GM23248 (cell line): ENCODE results near the gene AFTPH. TPM values are rescaled to one million over a fixed set of nuclear protein-coding genes. Genes with fewer than 3 reads are reported as not detected.
A peak's percentile ranks its signal among the peaks of the same experiment; 100 is the strongest.

Experiments
- DNase-seq: peaks from one replicate; pipeline ENCODE4 v3.0.0-alpha.2; 2015
- H2AFZ ChIP-seq: fragments of 200-600 bp; sonication (generic); 2 replicates; pipeline ENCODE4 v1.6.1; 2016; ENCODE audit warnings: antibody characterized with exemption
- H3F3A ChIP-seq: fragments of 200-600 bp; sonication (generic); 2 replicates; pipeline ENCODE4 v1.6.1; 2016; ENCODE audit warnings: mild to moderate bottlenecking, antibody characterized with exemption, mixed run types; ENCODE audit not compliant: insufficient read depth
- H3K27ac ChIP-seq: fragments of 200-600 bp; sonication (generic); 2 replicates; pipeline ENCODE4 v1.5.1; 2016; ENCODE audit warnings: mild to moderate bottlenecking
- H3K27me3 ChIP-seq: fragments of 200-600 bp; sonication (generic); replicated peaks from 2 replicates; pipeline ENCODE4 v1.6.1; 2016; ENCODE audit warnings: mild to moderate bottlenecking; ENCODE audit not compliant: insufficient read depth
- H3K36me3 ChIP-seq: fragments of 200-600 bp; sonication (generic); 2 replicates; pipeline ENCODE4 v1.6.1; 2016; ENCODE audit warnings: low read depth, mild to moderate bottlenecking
- H3K4me1 ChIP-seq: fragments of 200-600 bp; sonication (generic); 2 replicates; pipeline ENCODE4 v1.6.1; 2016; ENCODE audit warnings: mild to moderate bottlenecking; ENCODE audit not compliant: insufficient read depth
- H3K4me2 ChIP-seq: fragments of 200-600 bp; sonication (generic); one replicate; pipeline ENCODE4 v1.6.1; 2016; ENCODE audit warnings: mild to moderate bottlenecking; ENCODE audit not compliant: unreplicated experiment
- H3K4me3 ChIP-seq: fragments of 200-600 bp; sonication (generic); 2 replicates; pipeline ENCODE4 v1.5.1; 2016; ENCODE audit warnings: mild to moderate bottlenecking
- H3K79me2 ChIP-seq: fragments of 200-600 bp; sonication (generic); 2 replicates; pipeline ENCODE4 v1.6.1; 2016; ENCODE audit warnings: mild to moderate bottlenecking; ENCODE audit not compliant: insufficient read depth
- H3K9ac ChIP-seq: fragments of 200-600 bp; sonication (generic); 2 replicates; pipeline ENCODE4 v1.6.1; 2016; ENCODE audit warnings: mild to moderate bottlenecking
- H3K9me2 ChIP-seq: fragments of 200-600 bp; sonication (generic); 2 replicates; pipeline ENCODE4 v1.6.1; 2016; ENCODE audit warnings: mixed run types, mild to moderate bottlenecking, moderate library complexity; ENCODE audit not compliant: insufficient read depth
- H3K9me3 ChIP-seq: fragments of 200-600 bp; sonication (generic); one replicate; pipeline ENCODE4 v1.6.1; 2017; ENCODE audit warnings: low read depth
- H4K20me1 ChIP-seq: fragments of 200-600 bp; sonication (generic); 2 replicates; pipeline ENCODE4 v1.6.0; 2016; ENCODE audit not compliant: insufficient read depth
- EZH2 ChIP-seq: fragments of 200-600 bp; sonication (generic); IDR thresholded peaks from 2 replicates; pipeline ENCODE4 v1.6.1; 2018; ENCODE audit warnings: antibody characterized with exemption, mild to moderate bottlenecking; ENCODE audit not compliant: insufficient read depth, poor library complexity, severe bottlenecking
- EZH2phosphoT487 ChIP-seq: fragments of 200-600 bp; sonication (generic); IDR thresholded peaks from 2 replicates; pipeline ENCODE4 v1.6.1; 2018; ENCODE audit warnings: antibody characterized with exemption, moderate library complexity, mild to moderate bottlenecking, low read depth; ENCODE audit not compliant: insufficient read depth
- WGBS, 2 experiments: methylation state at CpG; one replicate each; pipeline ENCODE4 v1.1.6; 2015 to 2017; ENCODE audit warnings: low lambda C conversion rate in 2 of 2, low coverage in 1 of 2; ENCODE audit errors: missing lambda C conversion rate in 2 of 2; 5-methylcytosine and 5-hydroxymethylcytosine counted together
- in situ Hi-C: fragments of 300-500 bp; cut with MboI; formaldehyde crosslinking; loops from 2 replicates; pipeline ENCODE4 v1.15.0; 2020
- polyA plus RNA-seq: library from polyadenylated mRNA; unstranded; fragments of >200 nt; fragmentation: Nextera tagmentation; extraction: Ambion mirVana; gene quantifications from 2 replicates; pipeline ENCODE4 v1.2.1, GENCODE V29; 2016
- total RNA-seq: library from RNA; depleted of rRNA; stranded (reverse); fragments of >200 nt; shearing (Covaris generic); gene quantifications from 2 replicates; pipeline ENCODE4 v1.2.3, GENCODE V29; 2014

AFTPH gene
- total and polyA plus RNA-seq, 2 experiments from 2014 or later = 8.8 to 26.2 TPM

- TF ChIP-seq EZH2phosphoT487 = no peak
- TF ChIP-seq EZH2 = no peak
- peaks cover 9% of the 10 kb centered on the region; the same call in 1 of the 2 replicates for H3K36me3 ChIP-seq
- H3K4me2 ChIP-seq = no peak overlapping the region
- H3K9me2 ChIP-seq = no peaks in the 10 kb centered on the region
- H3K79me2 ChIP-seq = peaks cover 29% of the 10 kb centered on the region
- no peaks in the 10 kb centered on the region for H4K20me1 ChIP-seq
- H3K27me3 ChIP-seq = no peaks in the 10 kb centered on the region
- H3F3A ChIP-seq = peaks cover 16% of the 10 kb centered on the region
- H3K9me3 ChIP-seq = no peaks in the 10 kb centered on the region
- H3K27ac ChIP-seq = no peak overlapping the region
- H3K4me1 ChIP-seq = peaks cover 9% of the 10 kb centered on the region
- no peak overlapping the region for H2AFZ ChIP-seq
- H3K4me3 ChIP-seq = no peak overlapping the region
- in situ Hi-C loops = no loop called here
- H3K9ac ChIP-seq = no peak overlapping the region
- DNase-seq = no peak
Measured at GRCh38 chr2:64554117-64554516, 30.0 kb downstream of the AFTPH start.

GRCh38 chr2:64558445-64559081 lies 34.4 kb downstream of the AFTPH start:
- in situ Hi-C loops = no loop called here
- peaks cover 26% of the 10 kb centered on the region; the same call in 1 of the 2 replicates for H3K79me2 ChIP-seq
- no peak overlapping the region for H3K27ac ChIP-seq
- H3K27me3 ChIP-seq = no peaks in the 10 kb centered on the region
- no peaks in the 10 kb centered on the region for H3K9me3 ChIP-seq
- no peaks in the 10 kb centered on the region for H3K9me2 ChIP-seq
- no peak overlapping the region for H3K4me2 ChIP-seq
- H3F3A ChIP-seq = peaks cover 16% of the 10 kb centered on the region
- DNase-seq = no peak
- H4K20me1 ChIP-seq = no peaks in the 10 kb centered on the region
- H2AFZ ChIP-seq = no peak overlapping the region
- TF ChIP-seq EZH2 (no peak), EZH2phosphoT487 (no peak)
- H3K4me3 ChIP-seq = no peak overlapping the region
- no peaks in the 10 kb centered on the region for H3K36me3 ChIP-seq
- peaks cover 9% of the 10 kb centered on the region for H3K4me1 ChIP-seq
- no peak overlapping the region for H3K9ac ChIP-seq
- 81 to 83% methylated on average over 4 of the region's 4 CpGs for WGBS, 2 experiments

GRCh38 chr2:64562148-64562784 lies 38.1 kb downstream of the AFTPH start:
- Histone ChIP-seq H3K27me3 (no peaks in the 10 kb centered on the region), H3F3A (no peaks in the 10 kb centered on the region; the same call in 1 of the 2 replicates), H2AFZ (no peak overlapping the region), H3K9me3 (no peaks in the 10 kb centered on the region), H3K36me3 (no peaks in the 10 kb centered on the region), H3K4me1 (no peaks in the 10 kb centered on the region), H3K9me2 (no peaks in the 10 kb centered on the region), H3K9ac (no peak overlapping the region), H3K4me2 (no peak overlapping the region), H3K4me3 (no peak overlapping the region), H3K27ac (no peak overlapping the region), H4K20me1 (no peaks in the 10 kb centered on the region), H3K79me2 (peaks cover 31% of the 10 kb centered on the region)
- WGBS, 2 experiments = 76 to 84% methylated on average over 2 of the region's 2 CpGs
- TF ChIP-seq EZH2phosphoT487 (no peak), EZH2 (no peak)
- in situ Hi-C loops = no loop called here
- DNase-seq = peak; percentile 54

- TF ChIP-seq EZH2 (no peak), EZH2phosphoT487 (no peak)
- H3K27me3 ChIP-seq = no peaks in the 10 kb centered on the region
- no peak overlapping the region for H2AFZ ChIP-seq
- peaks cover 31% of the 10 kb centered on the region for H3K79me2 ChIP-seq
- no peak overlapping the region for H3K4me2 ChIP-seq
- no peaks in the 10 kb centered on the region for H3K36me3 ChIP-seq
- H3K9me3 ChIP-seq = no peaks in the 10 kb centered on the region
- no peak overlapping the region for H3K9ac ChIP-seq
- H3K4me3 ChIP-seq = no peak overlapping the region
- in situ Hi-C loops = no loop called here
- no peaks in the 10 kb centered on the region; the same call in 1 of the 2 replicates for H3F3A ChIP-seq
- no peak overlapping the region for H3K27ac ChIP-seq
- no peaks in the 10 kb centered on the region for H3K4me1 ChIP-seq
- 84 to 85% methylated on average over 6 of the region's 6 CpGs for WGBS, 2 experiments
- DNase-seq = no peak
- H4K20me1 ChIP-seq = no peaks in the 10 kb centered on the region
- no peaks in the 10 kb centered on the region for H3K9me2 ChIP-seq
Measured at GRCh38 chr2:64563436-64563938, 39.4 kb downstream of the AFTPH start.
